H1 (cell line): ENCODE results near the gene CAPN6. TPM values are rescaled to one million over a fixed set of nuclear protein-coding genes. Genes with fewer than 3 reads are reported as not detected.

Experiments
- ATF2 ChIP-seq: IDR thresholded peaks from 2 replicates; pipeline ENCODE4 v1.6.1; 2012; ENCODE audit warnings: low read length, inconsistent platforms
- HDAC6 ChIP-seq: IDR thresholded peaks from one replicate; pipeline ENCODE4 v1.7.1; 2012; ENCODE audit warnings: low read depth, mild to moderate bottlenecking, inconsistent platforms, low read length, moderate library complexity
- RAD21 ChIP-seq, 2 experiments: IDR thresholded peaks in 1 of 2; conservative IDR thresholded peaks in 1 of 2; 2 replicates each; pipeline ENCODE4 v1.6.1; 2011; ENCODE audit warnings: low read depth in 2 of 2, low read length in 2 of 2, improper control_type of control experiment in 1 of 2, inconsistent platforms in 1 of 2, mild to moderate bottlenecking in 1 of 2, moderate library complexity in 1 of 2
- SIRT6 ChIP-seq: IDR thresholded peaks from one replicate; pipeline ENCODE4 v1.7.1; 2012; ENCODE audit warnings: low read length, inconsistent platforms
- polyA plus RNA-seq, 7 experiments: library from polyadenylated mRNA; depleted of rRNA in 3 of 7; stranded (reverse) in 5 of 7; unstranded in 2 of 7; fragments of >200 nt in 5 of 7; fragments of 200-250 nt in 2 of 7; gene quantifications; 1 replicate in 5 of 7; 2 replicates in 1 of 7; 4 replicates in 1 of 7; pipeline versions ENCODE4 v1.2.1 to v1.2.3, GENCODE V29; 2011 to 2013; ENCODE audit warnings: missing spikeins in 2 of 7, mixed read lengths in 2 of 7
- total RNA-seq: library from RNA; stranded (reverse); fragmentation: NEBNext Ultra II Directional; extraction: Animal tissue kit (Norgen Biotek cat#: 25700); gene quantifications from 2 replicates; pipeline ENCODE4 v1.2.1, GENCODE V29; 2021

CAPN6 gene
- total and polyA plus RNA-seq, 2 of the 8 experiments (the other 6 are each of a cell fraction or from before 2014, with no cell fraction given): 5.3 to 10.6 TPM

GRCh38 chrX:111257733-111258132 lies 12.6 kb downstream of the CAPN6 start (continued):
- TF ChIP-seq RAD21 (IDR thresholded peaks at IDR 0.05 in 1 of 2, conservative IDR thresholded peaks at IDR 0.05 in 1 of 2; ENCODE audit: low read depth in 2 of 2, low read length in 2 of 2): no peak
- no peak for TF ChIP-seq ATF2
- no peak for TF ChIP-seq HDAC6
- no peak for TF ChIP-seq SIRT6
